ENCODE results near the gene POLR1H.

POLR1H gene

DNA sequence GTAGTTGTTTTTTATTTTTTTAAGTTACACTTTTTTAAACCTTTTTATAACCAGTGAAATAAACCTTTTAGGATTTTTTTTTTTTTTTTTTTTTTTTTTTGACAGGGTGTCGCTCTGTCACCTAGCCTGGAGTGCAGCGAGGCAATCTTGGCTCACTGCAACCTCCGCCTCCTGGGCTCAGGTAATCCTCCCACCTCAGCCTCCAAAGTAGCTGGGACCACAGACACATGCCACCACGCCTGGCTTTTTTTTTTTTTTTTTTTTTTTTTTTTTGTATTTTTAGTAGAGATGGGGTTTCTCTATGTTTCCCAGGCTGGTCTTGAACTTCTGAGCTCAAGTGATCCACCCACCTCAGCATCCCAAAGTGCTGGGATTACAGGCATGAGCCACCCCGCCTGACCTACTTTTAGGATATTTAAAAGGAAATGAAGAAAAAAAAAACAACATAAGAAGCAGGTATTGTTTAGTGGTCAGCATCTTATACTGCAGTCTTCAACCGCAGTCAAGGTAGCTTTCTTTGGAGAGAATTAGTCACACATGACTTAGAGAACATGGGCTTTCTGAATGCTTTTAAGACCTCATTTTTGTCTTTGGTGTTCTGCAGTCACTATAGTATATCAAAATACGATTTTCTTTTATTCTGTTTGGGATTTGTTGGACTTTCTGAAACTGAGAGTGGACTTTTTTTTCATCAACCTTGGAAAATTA is 1.6 kb downstream of the POLR1H start:
- no peak for DNase-seq

DNA sequence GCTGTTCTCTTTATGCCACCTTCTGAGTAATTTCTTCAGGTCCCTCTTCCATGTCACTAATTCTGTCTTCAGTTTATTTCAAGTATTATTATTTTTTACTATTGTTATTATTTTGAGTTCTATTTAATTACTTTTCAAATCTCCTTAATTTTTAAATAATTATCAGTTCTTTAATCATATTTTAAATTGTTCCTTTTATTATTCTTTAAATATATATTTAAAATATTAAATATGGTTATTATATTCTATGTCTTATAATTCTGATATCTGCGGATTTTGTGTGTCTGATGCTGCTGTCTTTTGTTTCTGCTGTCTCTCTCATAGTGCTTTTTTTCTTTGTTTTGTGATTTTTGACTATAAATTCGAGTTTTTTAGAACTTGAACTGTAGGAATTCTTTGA is 2.2 kb downstream of the POLR1H start:
- no peak for DNase-seq

DNA sequence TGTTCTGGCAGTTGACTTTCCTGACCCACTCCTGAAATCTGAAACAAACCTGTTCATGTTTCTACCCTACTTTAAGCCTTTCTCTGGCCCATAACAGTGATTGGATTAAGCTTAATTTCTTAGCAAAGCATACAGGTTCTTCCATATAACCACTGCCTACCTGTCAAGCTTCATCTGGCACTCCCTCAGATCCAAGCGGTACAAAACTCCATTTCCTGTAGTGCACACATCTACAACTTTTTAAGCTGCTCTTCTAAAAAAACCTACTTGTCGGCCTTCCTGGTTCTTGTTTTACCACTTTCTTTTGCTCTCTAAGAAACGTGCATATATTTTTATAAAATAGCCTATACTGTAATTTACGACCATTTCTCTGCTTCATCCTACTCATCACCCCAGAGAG is 5.0 kb downstream of the POLR1H start:
- no peak for DNase-seq

DNA sequence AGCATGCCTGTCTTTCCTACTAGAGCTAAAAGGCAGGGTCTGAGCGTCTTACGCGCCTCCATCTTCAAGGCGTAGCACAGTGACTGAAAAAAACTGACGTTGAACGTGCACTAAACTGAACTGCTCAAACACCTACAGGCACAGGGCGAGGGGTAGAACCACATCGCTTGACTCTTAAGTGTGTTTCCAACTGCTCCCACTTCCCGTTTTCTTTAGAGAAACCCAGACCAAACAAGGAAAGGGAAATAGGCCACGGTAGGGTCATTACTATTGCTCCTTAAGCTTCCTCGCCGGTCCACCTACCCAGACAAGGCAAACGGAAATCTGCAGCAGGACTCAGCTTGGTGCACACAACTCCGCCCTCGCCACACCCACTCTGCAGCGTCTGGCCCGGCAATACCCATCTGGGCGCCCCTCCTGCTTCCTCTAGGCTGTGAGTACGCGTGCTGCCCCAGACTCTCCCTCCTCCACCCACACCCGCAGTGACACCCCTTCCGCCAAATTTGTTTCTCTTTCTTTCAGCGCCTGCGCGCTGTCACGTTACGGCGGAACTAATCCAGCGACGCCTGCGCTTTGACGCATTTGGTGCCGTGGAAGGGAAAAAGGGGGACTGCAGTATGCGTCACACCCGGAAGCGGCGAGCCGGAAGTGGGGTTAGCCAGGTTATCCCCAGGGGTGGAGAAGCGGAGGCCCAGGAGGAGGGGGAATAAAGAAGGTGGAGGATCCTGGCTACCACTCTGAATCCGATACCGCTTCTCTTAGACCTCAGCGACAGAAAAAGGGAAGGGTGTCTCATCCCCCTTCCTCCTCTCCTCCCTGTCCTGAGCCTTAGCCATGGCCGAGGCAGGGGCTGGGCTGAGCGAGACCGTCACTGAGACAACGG is 5.8 kb downstream of the POLR1H start, which contains the start of gene PPP1R11:
PPP1R11 (plus strand) TSS at position 622 of the 883 bp plus-strand sequence; CDS start at position 835, 213 bp downstream.
- peak; percentile 96 for DNase-seq

DNA sequence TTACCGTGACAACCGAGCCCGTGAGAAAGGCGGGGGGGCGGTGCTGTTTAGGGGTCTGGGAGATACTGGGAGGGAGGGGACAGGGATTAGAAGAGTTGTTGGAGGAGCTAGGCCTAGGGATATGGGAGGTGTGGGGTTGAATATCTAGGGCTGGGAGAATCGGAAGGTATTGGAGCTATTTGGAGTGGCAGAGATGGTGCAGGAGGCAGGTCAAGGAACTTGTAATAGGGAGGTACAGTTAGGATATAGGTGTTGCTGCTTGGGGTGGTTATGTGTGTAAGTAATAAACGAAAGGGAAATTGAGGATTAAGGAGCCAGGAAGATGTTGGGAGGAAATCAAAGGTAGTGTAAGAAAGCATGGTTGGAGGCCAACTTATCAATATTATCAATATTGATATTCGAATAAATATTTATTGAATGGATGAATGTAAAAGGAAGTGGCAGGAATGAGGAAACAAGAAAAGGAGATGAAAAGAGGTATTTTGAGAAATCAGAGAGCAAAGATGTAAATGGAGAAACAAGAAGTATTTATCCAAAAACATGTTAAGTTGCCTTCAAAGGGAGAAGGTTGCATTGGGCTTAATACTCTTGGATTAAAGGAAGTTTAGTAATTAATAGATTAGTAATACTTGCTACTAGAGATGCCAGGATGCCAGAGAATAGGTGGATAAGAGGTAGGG is 6.5 kb downstream of the POLR1H start:
- no peak for DNase-seq

DNA sequence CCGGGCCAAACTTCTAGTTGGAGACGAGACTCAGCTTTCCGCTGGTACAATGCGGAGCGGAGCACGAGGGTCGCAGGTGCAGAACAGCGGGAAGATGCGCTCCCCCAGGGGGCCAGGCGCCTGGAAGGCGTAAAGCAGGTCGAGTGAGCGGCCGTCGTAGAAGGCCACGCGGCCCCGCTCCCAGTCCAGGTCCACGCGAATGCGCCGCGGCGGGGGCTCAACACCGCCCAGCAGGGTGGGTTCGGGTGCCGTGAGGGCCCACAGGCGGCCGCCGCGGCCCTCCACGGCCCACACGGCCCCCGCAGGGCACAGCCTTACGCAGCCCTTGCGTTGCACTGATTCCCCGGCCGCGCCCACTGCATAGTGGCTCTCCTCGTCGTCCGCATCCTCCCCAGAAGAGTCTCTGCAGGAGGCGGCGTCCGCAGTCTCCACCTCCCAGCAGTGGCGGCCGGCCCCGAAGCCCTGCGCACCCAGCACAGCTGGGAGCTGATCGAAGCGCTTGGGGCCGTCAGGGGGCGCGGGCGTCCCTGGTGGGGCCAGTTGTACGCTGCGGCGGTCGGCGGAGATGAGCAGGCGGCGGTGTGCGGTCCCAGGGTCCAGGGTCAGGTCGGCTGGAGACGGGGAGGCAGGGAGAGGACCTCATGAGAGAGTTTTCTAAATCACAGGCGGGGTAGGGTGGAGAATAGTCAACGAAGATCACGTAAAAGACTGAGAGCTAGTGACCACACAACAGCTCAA is 10.2 kb downstream of the POLR1H start:
- DNase-seq = peak; percentile 40

DNA sequence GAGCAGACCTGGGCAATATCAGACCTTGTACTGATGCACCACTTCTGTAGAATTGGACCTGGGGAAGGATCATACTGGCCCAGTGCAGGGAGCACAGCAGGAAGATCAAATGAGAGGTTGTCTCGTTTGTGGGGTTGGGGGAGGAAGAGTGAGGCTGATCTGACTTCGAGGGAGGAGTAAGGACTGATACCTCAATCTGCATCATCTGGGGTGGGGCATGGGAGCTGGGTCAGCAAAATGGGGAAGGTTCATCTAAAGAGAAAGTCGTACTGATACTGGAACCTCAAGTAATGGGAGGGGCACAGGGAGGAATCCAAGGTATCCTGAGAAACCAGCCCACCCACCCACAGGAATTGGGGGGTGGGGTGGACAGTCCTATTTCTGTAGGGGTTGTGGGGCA is 10.8 kb downstream of the POLR1H start:
- no peak for DNase-seq

DNA sequence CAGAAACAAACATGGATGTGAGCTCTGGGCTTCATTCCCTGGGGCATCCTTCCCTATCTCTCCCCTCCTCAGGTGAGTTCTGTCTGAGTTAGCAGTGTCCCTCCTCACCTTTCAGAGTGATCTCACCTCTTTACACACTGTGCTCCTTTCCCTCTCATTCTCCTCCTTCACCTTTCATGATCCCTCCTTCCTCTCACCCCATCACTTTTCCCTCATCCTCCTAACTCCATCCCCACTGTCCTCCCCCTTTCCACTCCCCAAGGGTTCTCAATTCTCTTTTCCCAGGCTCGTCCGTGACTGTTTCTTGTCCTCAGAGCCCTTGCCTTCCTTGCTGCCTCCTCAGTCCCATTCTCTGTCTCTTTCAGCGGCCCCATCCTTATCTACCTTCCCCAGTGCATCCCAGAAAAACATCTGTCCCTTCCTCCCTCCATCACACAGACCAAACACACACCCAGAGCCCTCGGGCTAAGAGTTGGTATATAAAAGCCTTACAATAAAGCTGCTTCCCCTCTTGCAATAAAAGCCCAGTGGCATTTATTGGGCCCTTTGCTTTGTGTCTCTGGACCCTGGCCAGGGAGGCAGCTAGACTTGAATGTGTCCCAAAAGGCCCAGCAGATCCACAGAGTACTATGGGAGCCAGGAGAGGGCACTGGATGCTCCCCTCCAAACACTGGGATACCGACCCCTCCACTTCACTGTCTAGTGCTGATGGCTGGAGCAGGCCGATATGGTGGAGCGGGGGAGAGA is 12.6 kb downstream of the POLR1H start:
- no peak for DNase-seq

DNA sequence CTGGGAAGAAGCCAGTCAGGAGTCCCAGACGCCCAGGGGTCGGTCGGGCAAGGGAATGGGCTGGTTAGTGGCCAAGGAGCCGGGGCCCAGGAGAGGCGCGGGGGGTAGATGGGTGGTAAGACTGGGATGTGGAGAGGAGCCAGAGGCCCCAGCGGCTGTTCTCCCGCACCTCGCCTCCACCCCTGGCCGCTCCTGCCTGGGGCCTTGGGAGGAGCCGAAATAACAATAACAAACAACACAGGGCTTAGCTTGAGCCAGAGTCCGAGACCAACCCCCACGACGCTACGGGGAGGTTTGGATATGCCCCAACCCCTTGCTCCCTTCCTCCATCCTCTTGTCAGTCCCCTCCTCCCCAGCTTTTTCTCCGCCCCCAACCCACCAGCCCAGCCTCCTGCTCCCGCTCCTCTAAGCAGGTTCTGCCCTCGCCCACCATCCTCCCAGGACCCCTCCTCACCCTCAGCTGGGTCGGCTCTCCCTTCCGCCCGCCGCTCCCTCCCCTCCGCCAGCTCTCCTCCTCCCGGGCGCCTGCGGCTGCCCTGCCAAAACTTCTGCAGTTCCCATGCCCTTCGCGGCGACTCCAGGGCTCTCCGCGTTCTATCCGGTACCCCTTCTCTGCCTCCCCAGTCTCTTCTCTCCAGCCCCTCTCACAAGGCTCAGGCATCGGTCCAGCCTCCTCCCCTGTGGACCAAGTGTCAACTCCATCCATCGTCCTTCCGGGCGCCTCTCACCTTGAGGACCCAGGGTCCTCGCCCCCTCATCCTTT is 13.4 kb downstream of the POLR1H start:
- DNase-seq = no peak

DNA sequence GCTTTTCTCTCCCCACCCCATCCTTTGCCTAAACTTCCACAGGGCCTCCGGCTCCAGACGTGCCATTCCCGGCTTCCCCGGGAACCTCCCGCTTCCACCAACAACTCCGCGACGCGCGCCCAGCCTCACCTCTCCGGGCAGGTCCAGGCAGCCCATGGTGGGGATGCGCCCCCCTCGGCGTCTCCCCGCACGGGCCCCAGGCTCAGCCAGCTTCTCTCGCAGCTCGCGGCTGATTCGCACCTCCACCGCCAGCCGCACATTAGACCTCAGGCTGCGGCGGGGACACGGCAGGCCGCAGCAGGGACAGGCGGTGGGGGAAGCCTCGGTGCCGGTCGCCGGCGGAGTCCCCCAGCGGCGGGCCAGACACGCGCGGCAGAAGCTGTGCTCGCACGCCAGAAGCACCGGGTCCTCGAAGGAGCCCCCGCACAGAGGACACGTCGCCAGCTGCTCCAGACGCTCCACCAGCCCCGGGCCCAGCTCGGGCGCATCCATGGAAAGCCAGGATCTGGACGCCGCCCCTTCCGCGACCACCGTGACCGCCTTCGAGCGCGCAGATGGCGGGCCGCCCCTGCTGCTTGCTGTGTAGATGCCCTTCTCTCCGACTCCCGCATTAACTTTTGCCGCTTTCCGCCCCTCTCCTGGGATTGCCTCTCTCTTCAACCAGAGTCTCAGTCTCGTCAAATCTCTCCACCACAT is 14.2 kb downstream of the POLR1H start, which contains the start of gene RNF39:
RNF39 (minus strand) TSS at position 676 of the 696 bp plus-strand sequence; CDS start at position 492, 184 bp downstream.
- peak; percentile 35 for DNase-seq

DNA sequence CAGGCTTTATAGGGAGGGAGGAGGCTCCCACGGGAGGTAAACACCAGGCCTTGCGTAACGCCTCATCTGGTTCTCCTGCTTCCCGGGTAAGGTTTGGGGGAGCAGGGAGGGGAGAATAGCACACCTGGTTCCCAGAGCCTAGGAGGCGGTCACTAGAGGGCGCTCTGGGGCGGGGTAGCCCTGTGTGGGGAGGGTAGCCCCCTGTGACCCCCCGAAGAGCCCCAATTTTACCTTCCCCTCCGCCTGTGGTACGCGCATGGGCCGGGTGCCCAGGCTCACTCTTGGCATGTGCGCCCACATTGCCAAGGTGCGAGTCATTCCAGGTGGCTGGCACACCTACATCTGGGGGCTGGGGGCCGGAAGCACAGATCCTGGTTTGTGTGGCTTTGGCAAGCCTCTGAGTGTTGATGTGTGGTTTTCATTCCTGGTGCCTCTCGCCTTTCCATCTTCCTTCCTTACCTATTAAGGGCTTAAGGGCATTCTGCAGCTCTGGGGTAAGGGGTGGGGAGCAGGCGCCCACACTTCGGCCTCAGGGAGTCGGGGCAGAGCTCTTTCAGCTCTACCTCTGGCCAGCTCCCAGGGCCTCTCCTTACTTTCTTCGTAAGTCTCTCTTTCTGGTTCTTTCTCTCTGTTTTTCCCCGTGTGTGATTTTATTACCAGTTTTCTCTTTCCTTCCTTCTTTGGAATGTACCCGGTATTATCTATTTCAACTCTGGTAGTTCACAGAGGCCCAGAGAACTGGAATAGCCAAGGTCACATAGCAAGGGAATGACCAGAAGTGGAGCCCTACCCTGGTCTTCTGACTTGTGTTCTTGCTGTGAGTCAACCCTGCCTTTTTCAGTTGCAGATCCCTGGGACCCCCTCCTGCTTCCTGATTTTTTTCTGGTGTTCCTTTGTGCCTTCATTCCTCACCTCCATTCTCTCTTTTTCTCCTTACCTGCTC is 15.0 kb downstream of the POLR1H start:
- DNase-seq = no peak

DNA sequence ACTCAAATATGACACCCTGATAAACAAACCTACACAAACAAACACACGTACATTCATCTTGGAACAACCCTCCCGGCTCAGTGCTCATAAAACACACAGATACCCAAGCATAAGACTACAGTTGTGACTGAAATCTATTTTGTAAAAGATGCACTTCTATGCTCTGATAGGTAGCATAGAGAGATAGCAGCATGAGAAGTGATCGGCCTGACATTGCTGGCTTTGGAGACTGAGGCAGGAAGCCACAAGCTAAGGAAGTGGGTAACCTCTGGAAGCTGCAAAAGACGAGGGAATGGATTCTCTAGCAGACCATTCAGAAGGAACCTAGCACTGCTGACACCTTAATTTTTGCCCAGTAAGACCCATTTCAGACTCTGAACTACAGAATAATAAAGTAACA is 16.2 kb downstream of the POLR1H start:
- DNase-seq = no peak

DNA sequence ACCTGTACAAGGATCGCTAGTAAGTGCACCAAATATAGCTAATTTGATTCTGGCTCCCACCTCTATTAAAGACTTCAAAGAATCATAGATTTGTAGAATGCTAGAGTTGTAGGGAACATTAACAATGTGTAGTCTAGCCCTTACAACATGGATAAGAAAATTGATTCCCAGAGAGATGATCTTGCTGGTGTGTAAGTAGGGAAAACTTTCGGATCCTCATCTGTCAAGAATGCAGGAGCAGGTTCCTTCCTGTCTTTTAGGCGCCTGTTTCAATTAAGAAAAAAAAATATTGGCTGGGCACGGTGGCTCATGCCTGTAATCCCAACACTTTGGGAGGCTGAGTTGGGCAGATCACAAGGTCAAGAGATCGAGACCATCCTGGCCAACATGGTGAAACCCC is 26.8 kb downstream of the POLR1H start:
- DNase-seq = no peak

DNA sequence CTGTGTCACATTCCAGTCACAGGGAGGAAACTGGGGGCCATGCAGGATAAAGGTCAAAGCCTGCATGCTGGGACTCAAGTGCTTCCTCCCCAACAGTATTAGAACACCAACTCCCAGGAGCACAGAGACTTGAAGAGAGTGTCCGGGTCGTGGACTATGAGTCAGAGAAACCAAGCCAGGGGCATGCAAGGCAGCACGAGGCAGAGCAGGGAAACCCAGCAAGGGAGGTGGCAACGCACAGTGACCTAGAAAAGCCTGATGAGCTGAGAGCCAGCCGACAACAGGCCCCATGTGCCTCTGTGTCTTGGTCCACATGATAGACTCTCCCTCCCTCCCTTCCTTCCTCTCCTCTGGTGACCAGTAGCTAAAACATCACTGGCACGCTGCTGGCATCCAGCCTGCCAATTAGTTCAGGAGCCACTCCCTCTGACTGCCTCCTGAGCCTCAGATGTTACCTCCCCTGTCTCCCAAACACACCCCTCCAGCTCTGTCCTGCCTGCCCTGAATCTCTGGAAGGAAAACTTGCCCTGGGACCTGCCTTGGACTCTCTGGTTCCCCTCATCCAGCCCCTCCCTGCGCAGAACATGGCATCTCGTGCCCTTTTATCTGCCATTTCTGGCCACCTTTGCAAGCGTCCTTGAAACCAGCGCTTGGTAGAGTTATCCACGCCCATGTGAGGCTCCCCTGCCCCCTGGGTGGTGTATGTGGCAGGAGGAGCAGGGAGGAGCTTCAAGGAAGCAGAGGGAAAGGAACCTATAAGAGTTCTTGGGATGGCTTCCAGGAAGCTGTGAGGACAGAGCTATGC is 30.7 kb downstream of the POLR1H start:
- DNase-seq = no peak

DNA sequence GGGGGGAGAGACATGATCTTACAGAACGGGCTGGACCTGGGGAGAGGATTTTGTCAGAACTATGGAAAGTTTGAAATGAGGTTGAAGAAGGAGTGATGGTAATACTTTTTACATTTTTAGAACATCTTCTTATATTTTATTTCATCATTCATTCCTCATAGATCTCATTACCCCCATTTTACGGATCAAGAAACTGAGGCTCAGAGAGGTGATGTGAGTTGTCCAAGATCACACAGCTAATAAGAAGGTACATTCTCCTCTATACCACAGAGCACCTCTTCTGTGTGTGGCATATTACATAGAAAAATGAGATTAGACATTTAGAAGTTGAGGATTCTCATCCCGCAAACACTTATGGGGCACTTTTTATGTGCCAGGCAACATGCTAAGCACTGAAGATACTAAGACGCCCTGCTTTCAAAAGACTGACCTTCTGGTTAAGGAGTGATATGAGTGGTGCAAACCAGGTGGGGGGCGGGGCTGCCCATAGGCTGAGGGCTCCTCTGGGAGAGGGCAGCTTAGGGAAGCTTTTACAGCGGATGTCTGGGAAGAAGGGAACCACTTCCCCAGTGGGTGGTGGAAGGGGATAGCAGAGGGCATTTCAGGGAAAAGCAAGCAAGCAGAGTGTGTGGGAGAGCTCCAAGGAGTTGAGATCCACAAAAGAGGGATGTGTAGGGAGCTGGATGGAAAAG is 31.9 kb downstream of the POLR1H start:
- no peak for DNase-seq

DNA sequence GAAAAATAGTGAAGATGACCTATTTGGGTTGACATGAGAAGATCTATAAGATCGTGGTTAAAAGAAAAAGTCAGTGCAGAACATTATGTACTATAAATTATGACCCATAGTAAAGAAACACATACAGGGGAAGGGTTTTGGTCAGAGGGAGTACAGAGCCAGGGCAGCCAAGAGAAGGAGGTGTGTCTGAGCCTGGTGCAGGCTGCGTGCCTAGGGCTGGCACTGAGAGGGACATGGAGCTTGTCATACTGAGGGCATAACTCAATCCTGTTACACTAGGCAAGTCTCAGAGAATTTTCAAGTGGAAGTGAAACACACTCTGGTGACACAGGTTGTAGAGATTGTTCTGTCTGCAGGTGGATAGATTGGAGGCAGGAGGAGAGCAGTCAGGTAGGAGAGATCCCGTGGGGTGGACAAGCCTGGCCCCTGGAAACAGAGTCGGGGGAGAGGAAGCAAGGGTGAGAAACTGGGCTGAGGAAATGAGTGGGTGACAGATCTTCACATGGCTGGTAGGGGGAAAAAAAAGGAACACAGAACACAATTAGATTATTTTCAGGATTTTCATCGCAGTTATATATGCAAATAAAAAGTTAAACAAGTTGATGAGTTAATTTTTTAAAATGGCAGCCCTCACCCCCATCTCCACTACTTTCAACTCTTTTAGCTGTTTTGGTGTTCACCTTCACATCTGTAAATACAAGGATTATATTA is 33.0 kb downstream of the POLR1H start:
- no peak for DNase-seq

DNA sequence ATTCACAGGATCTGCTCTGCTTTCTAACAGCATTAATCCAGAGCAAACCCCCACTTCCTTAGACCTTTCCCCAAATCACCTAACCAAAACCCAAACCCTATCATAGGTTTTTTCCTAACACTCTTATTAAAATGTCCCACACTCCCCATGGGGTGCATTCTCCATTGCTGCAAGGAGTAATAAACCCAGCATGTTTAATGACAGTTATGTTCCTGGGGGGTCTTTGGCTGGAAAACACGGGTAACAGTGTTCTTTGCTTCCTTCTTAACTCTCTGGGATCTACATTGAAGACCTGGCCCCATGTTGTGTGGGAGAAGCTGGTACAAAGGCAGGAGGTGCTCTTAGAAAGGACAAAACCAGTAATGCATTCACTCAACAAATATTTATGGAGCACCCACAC is 35.8 kb downstream of the POLR1H start:
- no peak for DNase-seq
